ENCODE results near the gene IFI44.

DNA sequence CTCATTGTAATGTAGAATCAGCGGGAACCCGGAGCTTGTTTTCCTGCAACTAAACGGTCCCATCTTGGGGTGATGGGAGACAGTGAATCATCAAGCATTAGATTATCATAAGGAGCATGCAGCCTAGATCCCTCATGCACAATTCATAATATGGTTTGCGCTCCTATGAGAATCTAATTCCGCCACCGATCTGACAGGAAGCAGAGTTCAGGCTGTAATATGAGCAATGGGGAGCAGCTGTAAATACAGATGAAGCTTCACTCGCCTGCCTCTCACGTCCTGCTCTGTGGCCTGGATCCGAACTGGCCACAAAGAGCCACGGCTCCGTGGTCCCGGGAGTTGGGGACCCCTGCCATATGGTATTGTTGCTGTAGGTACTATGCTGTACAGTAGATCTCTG lies 1.6 kb downstream of the IFI44 start:
- TF ChIP-seq, protein P1, sequence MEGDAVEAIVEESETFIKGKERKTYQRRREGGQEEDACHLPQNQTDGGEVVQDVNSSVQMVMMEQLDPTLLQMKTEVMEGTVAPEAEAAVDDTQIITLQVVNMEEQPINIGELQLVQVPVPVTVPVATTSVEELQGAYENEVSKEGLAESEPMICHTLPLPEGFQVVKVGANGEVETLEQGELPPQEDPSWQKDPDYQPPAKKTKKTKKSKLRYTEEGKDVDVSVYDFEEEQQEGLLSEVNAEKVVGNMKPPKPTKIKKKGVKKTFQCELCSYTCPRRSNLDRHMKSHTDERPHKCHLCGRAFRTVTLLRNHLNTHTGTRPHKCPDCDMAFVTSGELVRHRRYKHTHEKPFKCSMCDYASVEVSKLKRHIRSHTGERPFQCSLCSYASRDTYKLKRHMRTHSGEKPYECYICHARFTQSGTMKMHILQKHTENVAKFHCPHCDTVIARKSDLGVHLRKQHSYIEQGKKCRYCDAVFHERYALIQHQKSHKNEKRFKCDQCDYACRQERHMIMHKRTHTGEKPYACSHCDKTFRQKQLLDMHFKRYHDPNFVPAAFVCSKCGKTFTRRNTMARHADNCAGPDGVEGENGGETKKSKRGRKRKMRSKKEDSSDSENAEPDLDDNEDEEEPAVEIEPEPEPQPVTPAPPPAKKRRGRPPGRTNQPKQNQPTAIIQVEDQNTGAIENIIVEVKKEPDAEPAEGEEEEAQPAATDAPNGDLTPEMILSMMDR (IDR thresholded peaks at IDR 0.05): no peak
- TF ChIP-seq EZH2phosphoT487 (IDR thresholded peaks at IDR 0.05; ENCODE audit: borderline replicate concordance, low read depth) (no peak), YY1 (IDR thresholded peaks at IDR 0.05; ENCODE audit: low read depth) (no peak), RXRA (IDR thresholded peaks at IDR 0.05; ENCODE audit: borderline replicate concordance, low read depth) (no peak), JUND (IDR thresholded peaks at IDR 0.05) (no peak), NRF1 (IDR thresholded peaks at IDR 0.05; ENCODE audit: low read depth, low read length) (no peak), GABPA (IDR thresholded peaks at IDR 0.05; ENCODE audit: low read depth) (no peak), TCF12 (IDR thresholded peaks at IDR 0.05) (no peak), POLR2AphosphoS5 (IDR thresholded peaks at IDR 0.05; ENCODE audit: low read depth, low read length) (no peak), GATA2 (CRISPR knock-in tag; IDR thresholded peaks at IDR 0.05) (no peak)
- TF ChIP-seq, protein P2, sequence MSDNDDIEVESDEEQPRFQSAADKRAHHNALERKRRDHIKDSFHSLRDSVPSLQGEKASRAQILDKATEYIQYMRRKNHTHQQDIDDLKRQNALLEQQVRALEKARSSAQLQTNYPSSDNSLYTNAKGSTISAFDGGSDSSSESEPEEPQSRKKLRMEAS (IDR thresholded peaks at IDR 0.05; ENCODE audit: low read depth): no peak
- TF ChIP-seq, protein P3, sequence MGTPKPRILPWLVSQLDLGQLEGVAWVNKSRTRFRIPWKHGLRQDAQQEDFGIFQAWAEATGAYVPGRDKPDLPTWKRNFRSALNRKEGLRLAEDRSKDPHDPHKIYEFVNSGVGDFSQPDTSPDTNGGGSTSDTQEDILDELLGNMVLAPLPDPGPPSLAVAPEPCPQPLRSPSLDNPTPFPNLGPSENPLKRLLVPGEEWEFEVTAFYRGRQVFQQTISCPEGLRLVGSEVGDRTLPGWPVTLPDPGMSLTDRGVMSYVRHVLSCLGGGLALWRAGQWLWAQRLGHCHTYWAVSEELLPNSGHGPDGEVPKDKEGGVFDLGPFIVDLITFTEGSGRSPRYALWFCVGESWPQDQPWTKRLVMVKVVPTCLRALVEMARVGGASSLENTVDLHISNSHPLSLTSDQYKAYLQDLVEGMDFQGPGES (IDR thresholded peaks at IDR 0.05; ENCODE audit: low read depth, low read length): no peak
